HepG2 (cell line): ENCODE results near the gene ARL8A. TPM values are rescaled to one million over a fixed set of nuclear protein-coding genes. Genes with fewer than 3 reads are reported as not detected.

Source experiments
- ATAC-seq: fragments of 200-7000 bp; cut with Tn5 transposase; 3 replicates; pipeline ENCODE4 v1.9.1; 2020; ENCODE audit warnings: mild to moderate bottlenecking, moderate library complexity
- BruUV-seq: library from RNA; stranded (reverse); fragments of 400-500 nt; replicated peaks from 2 replicates; lab custom pipeline; 2021; lab: Mats Ljungman, UMichigan
- CTCF ChIA-PET: fragments of 300-600 bp; formaldehyde crosslinking; extraction: SDS; loops from one replicate; lab custom pipeline; 2021; ENCODE audit warnings: low total read pairs, inconsistent platforms, low intra/inter-chr PET ratio; lab: Yijun Ruan, JAX
- POLR2A ChIA-PET: fragments of 350-600 bp; sonication (Branson Sonifier 250); formaldehyde crosslinking; loops from one replicate; lab custom pipeline; 2020; ENCODE audit warnings: antibody characterized with exemption, inconsistent platforms; lab: Yijun Ruan, JAX
- DNase-seq: peaks from one replicate; pipeline ENCODE4 v3.0.0-alpha.2; 2015; ENCODE audit warnings: low spot score
- FAIRE-seq: peaks from 3 replicates; lab custom pipeline; 2011; peaks lifted over from hg19 to GRCh38; lab: Jason Lieb, UNC
- H2AFZ ChIP-seq: one replicate; pipeline ENCODE4 v1.6.1; 2011; ENCODE audit warnings: low read length, inconsistent platforms
- H3K27ac ChIP-seq: fragments of 300-600 bp; 3 replicates; pipeline ENCODE4 v1.8.0; 2011; ENCODE audit warnings: mixed run types, mild to moderate bottlenecking, mixed read lengths, low read length, inconsistent platforms; ENCODE audit not compliant: insufficient read depth; ENCODE audit errors: extremely low read length
- H3K27me3 ChIP-seq, 2 experiments: fragments of 200-600 bp in 1 of 2; 2 replicates in 1 of 2; 3 replicates in 1 of 2; pipeline versions ENCODE4 v1.6.0 to v1.8.0; 2011; ENCODE audit warnings: low read length in 2 of 2, mild to moderate bottlenecking in 2 of 2, moderate library complexity in 2 of 2, inconsistent platforms in 1 of 2; ENCODE audit not compliant: insufficient read depth in 2 of 2, control insufficient read depth in 1 of 2
- H3K36me3 ChIP-seq, 2 experiments: fragments of 200-600 bp in 1 of 2; replicated peaks in 1 of 2; 2 replicates in 1 of 2; 3 replicates in 1 of 2; pipeline versions ENCODE4 v1.5.1 to v1.8.0; 2011; ENCODE audit warnings: low read length in 2 of 2, inconsistent platforms in 1 of 2; ENCODE audit not compliant: insufficient read depth in 2 of 2, control insufficient read depth in 1 of 2
- H3K4me1 ChIP-seq: 2 replicates; pipeline ENCODE4 v1.5.1; 2012; ENCODE audit warnings: low read length, inconsistent platforms; ENCODE audit not compliant: insufficient read depth
- H3K4me2 ChIP-seq: 2 replicates; pipeline ENCODE4 v1.6.0; 2011; ENCODE audit warnings: low read depth, low read length, inconsistent platforms
- H3K4me3 ChIP-seq, 3 experiments: fragments of 200-600 bp in 1 of 3; sonication (generic), shearing (Covaris generic) in 1 of 3; replicated peaks in 1 of 3; 2 replicates each; pipeline ENCODE4 v1.5.1; 2011 to 2016; ENCODE audit warnings: low read length in 3 of 3, inconsistent platforms in 2 of 3, low read depth in 2 of 3, mild to moderate bottlenecking in 2 of 3, control low read depth in 1 of 3, mixed read lengths in 1 of 3; ENCODE audit not compliant: insufficient read depth in 1 of 3
- H3K79me2 ChIP-seq: one replicate; pipeline ENCODE4 v1.6.1; 2011; ENCODE audit warnings: low read length, inconsistent platforms; ENCODE audit not compliant: insufficient read depth
- H3K9ac ChIP-seq: 2 replicates; pipeline ENCODE4 v1.6.0; 2011; ENCODE audit warnings: mild to moderate bottlenecking, low read depth, low read length, inconsistent platforms; ENCODE audit not compliant: insufficient read depth
- H3K9me3 ChIP-seq: 2 replicates; pipeline ENCODE4 v1.5.1; 2012; ENCODE audit warnings: mild to moderate bottlenecking, low read length
- H4K20me1 ChIP-seq: 2 replicates; pipeline ENCODE4 v1.6.0; 2011; ENCODE audit warnings: inconsistent platforms, mild to moderate bottlenecking, low read length, moderate library complexity; ENCODE audit not compliant: insufficient read depth
- HMGA1 ChIP-seq: sonication (generic); formaldehyde crosslinking; conservative IDR thresholded peaks from 2 replicates; pipeline ENCODE4 v1.4.0; 2020; ENCODE audit warnings: missing genetic modification reagents
- NR0B2 ChIP-seq: sonication (generic); formaldehyde crosslinking; IDR thresholded peaks from 2 replicates; pipeline ENCODE4 v1.4.0; 2020; ENCODE audit warnings: mild to moderate bottlenecking, missing genetic modification reagents
- RFXAP ChIP-seq: sonication (generic); formaldehyde crosslinking; IDR thresholded peaks from 2 replicates; pipeline ENCODE4 v1.4.0; 2020; ENCODE audit warnings: missing genetic modification reagents, borderline replicate concordance
- THAP8 ChIP-seq: sonication (generic); formaldehyde crosslinking; IDR thresholded peaks from 2 replicates; pipeline ENCODE4 v1.5.1; 2020; ENCODE audit warnings: missing genetic modification reagents, mild to moderate bottlenecking, borderline replicate concordance
- TOE1 ChIP-seq: sonication (generic); formaldehyde crosslinking; IDR thresholded peaks from 2 replicates; pipeline ENCODE4 v1.4.0; 2020; ENCODE audit warnings: mild to moderate bottlenecking, missing genetic modification reagents
- ZBTB10 ChIP-seq: sonication (generic); formaldehyde crosslinking; IDR thresholded peaks from 2 replicates; pipeline ENCODE4 v1.4.0; 2020; ENCODE audit warnings: missing genetic modification reagents, borderline replicate concordance
- ZBTB33 ChIP-seq: sonication (generic); formaldehyde crosslinking; IDR thresholded peaks from 2 replicates; pipeline ENCODE4 v1.4.0; 2020; ENCODE audit warnings: missing genetic modification reagents
- ZC3H4 ChIP-seq: sonication (generic); formaldehyde crosslinking; IDR thresholded peaks from 2 replicates; pipeline ENCODE4 v1.4.0; 2020; ENCODE audit warnings: missing genetic modification reagents, borderline replicate concordance
- ZNF101 ChIP-seq: sonication (generic); formaldehyde crosslinking; IDR thresholded peaks from 2 replicates; pipeline ENCODE4 v1.4.0; 2020; ENCODE audit warnings: mild to moderate bottlenecking, low read depth, missing genetic modification reagents, borderline replicate concordance
- ZNF549 ChIP-seq: sonication (generic); formaldehyde crosslinking; IDR thresholded peaks from 2 replicates; pipeline ENCODE4 v1.5.0; 2020; ENCODE audit warnings: missing genetic modification reagents
- ZNF615 ChIP-seq: sonication (generic); formaldehyde crosslinking; IDR thresholded peaks from 2 replicates; pipeline ENCODE4 v1.5.0; 2020; ENCODE audit warnings: mild to moderate bottlenecking, missing genetic modification reagents, borderline replicate concordance
- WGBS: methylation state at CpG from one replicate; pipeline ENCODE4 v1.1.6; 2017; ENCODE audit warnings: low lambda C conversion rate; 5-methylcytosine and 5-hydroxymethylcytosine counted together
- in situ Hi-C: cut with HindIII; loops from 2 replicates; pipeline ENCODE4 v1.10.0; 2017; ENCODE audit warnings: low pct_unique_long_range_greater_than_20kb; ENCODE audit not compliant: extremely low pct_ligation_motif_present
- intact Hi-C: fragments of 100-400 bp; cut with micrococcal nuclease; formaldehyde crosslinking; loops from one replicate; pipeline ENCODE4 v1.10.0; 2022; ENCODE audit not compliant: unreplicated experiment
- polyA plus RNA-seq, 8 experiments: library from polyadenylated mRNA; depleted of rRNA in 3 of 8; stranded (reverse) in 7 of 8; unstranded in 1 of 8; fragments of >200 nt; fragmentation: Illumina TruSeq in 4 of 8; extraction: Trizol in 4 of 8; gene quantifications; 2 replicates each; pipeline versions ENCODE4 v1.2.1 to v1.2.3, GENCODE V29; 2011 to 2016; ENCODE audit warnings: low read depth in 4 of 8, missing spikeins in 1 of 8, mixed read lengths in 1 of 8; ENCODE audit not compliant: insufficient read depth in 1 of 8
- total RNA-seq, 5 experiments: library from RNA; depleted of rRNA; stranded (reverse); fragments of >200 nt; fragmentation: Illumina TruSeq; extraction: Trizol; gene quantifications; 2 replicates each; pipeline ENCODE4 v1.2.3, GENCODE V29; 2016; ENCODE audit warnings: low read depth in 1 of 5

The ARL8A gene
- total and polyA plus RNA-seq, 2 of the 13 experiments (the other 11 are each of a cell fraction or from before 2014, with no cell fraction given) = 2.7 to 23.4 TPM

GRCh38 chr1:202162047-202162417 lies 17.5 kb upstream of the ARL8A start:
- Histone ChIP-seq H3K79me2 (no peaks in the 10 kb centered on the region), H4K20me1 (no peaks in the 10 kb centered on the region), H3K9me3 (no peaks in the 10 kb centered on the region), H3K4me1 (peaks cover 25% of the 10 kb centered on the region), H3K9ac (no peak overlapping the region), H3K27ac (no peak overlapping the region), H3K27me3 (peaks cover 7 to 74% of the 10 kb centered on the region in 2 experiments), H3K36me3 (no peaks in the 10 kb centered on the region), H3K4me3 (no peak overlapping the region), H3K4me2 (peak overlapping the region; percentile 18; the same call in 1 of the 2 replicates), H2AFZ (no peak overlapping the region)
- DNase-seq (no peak), ATAC-seq (no peak), FAIRE-seq (no peak)
- WGBS = 11% methylated on average over 1 of the region's 4 CpGs
- intact Hi-C loops = no loop called here
- in situ Hi-C loops = no loop called here
- ChIA-PET POLR2A (no interaction called here), CTCF (no interaction called here)
- BruUV-seq = no TSS peak
- TF ChIP-seq ZBTB33 (CRISPR knock-in tag) (no peak), TOE1 (CRISPR knock-in tag) (no peak), ZC3H4 (no peak), THAP8 (CRISPR knock-in tag) (no peak), ZNF101 (CRISPR knock-in tag) (no peak), ZBTB10 (CRISPR knock-in tag) (no peak), ZNF615 (CRISPR knock-in tag) (no peak), RFXAP (no peak), ZNF549 (no peak), NR0B2 (CRISPR knock-in tag) (no peak), HMGA1 (CRISPR knock-in tag) (no peak)
